DMS79 (cell line): ENCODE measurements around the gene MBD3.
"Not testable (repeated sequence)": the region's sequence is repeated elsewhere in the genome, so short reads cannot be mapped to it uniquely, and the experiment has no call there.

ENCODE experiments used
- DNase-seq: peaks from one replicate; lab custom pipeline; 2025; lab: John Stamatoyannopoulos, UW

The MBD3 gene

GRCh38 chr19:1592755-1593500, at the start of gene MBD3:
Gene MBD3 (minus strand): TSS chr19:1592865. CDS start chr19:1592631, 234 bp downstream.
- peak; percentile 79 for DNase-seq

- not testable (repeated sequence) for DNase-seq
Observed at GRCh38 chr19:1640893-1641448, 48.3 kb upstream of the MBD3 start.

GRCh38 chr19:1636325-1637236, 43.9 kb upstream of the MBD3 start:
- no peak for DNase-seq

GRCh38 chr19:1634938-1635243, 42.2 kb upstream of the MBD3 start:
- no peak for DNase-seq

GRCh38 chr19:1634242-1634937, 41.7 kb upstream of the MBD3 start:
- no peak for DNase-seq

GRCh38 chr19:1633269-1633826, 40.7 kb upstream of the MBD3 start:
- no peak for DNase-seq

GRCh38 chr19:1632462-1633268, 40.0 kb upstream of the MBD3 start:
- DNase-seq: no peak

- no peak for DNase-seq
Observed at GRCh38 chr19:1631557-1632100, 39.0 kb upstream of the MBD3 start.

- no peak for DNase-seq
Observed at GRCh38 chr19:1630811-1631210, 38.1 kb upstream of the MBD3 start.

GRCh38 chr19:1630012-1630411, 37.3 kb upstream of the MBD3 start:
- no peak for DNase-seq

GRCh38 chr19:1629256-1629808, 36.7 kb upstream of the MBD3 start:
- no peak for DNase-seq

- DNase-seq: no peak
Observed at GRCh38 chr19:1627194-1627593, 34.5 kb upstream of the MBD3 start.

GRCh38 chr19:1626417-1627010, 33.8 kb upstream of the MBD3 start:
- DNase-seq: no peak

GRCh38 chr19:1624458-1624857, 31.8 kb upstream of the MBD3 start:
- no peak for DNase-seq

- no peak for DNase-seq
Observed at GRCh38 chr19:1622541-1622940, 29.9 kb upstream of the MBD3 start.

- no peak for DNase-seq
Observed at GRCh38 chr19:1622007-1622406, 29.3 kb upstream of the MBD3 start.

GRCh38 chr19:1621574-1621973, 28.9 kb upstream of the MBD3 start:
- DNase-seq: no peak

- no peak for DNase-seq
Observed at GRCh38 chr19:1621021-1621420, 28.4 kb upstream of the MBD3 start.

GRCh38 chr19:1620502-1620901, 27.8 kb upstream of the MBD3 start:
- no peak for DNase-seq

GRCh38 chr19:1619703-1620102, 27.0 kb upstream of the MBD3 start:
- no peak for DNase-seq
